CD4-positive, alpha-beta T cell (primary cell): ENCODE results near the gene PITX1. TPM values are rescaled to one million over a fixed set of nuclear protein-coding genes. Genes with fewer than 3 reads are reported as not detected.

ENCODE experiments used
- ATAC-seq: fragments of 200-7000 bp; cut with Tn5 transposase; one replicate; pipeline ENCODE4 v1.10.0; 2022; ENCODE audit warnings: mild to moderate bottlenecking; ENCODE audit not compliant: poor library complexity
- CTCF ChIA-PET: fragments of 350-600 bp; sonication (Branson Sonifier 250); formaldehyde crosslinking; loops from one replicate; lab custom pipeline; 2021; ENCODE audit warnings: antibody characterized with exemption, inconsistent platforms; lab: Charles Lee
- POLR2A ChIA-PET: fragments of 350-600 bp; sonication (Branson Sonifier 250); formaldehyde crosslinking; loops from one replicate; lab custom pipeline; 2021; ENCODE audit warnings: antibody characterized with exemption, inconsistent platforms; lab: Charles Lee
- DNase-seq, 14 experiments: peaks; one replicate each; pipeline ENCODE4 v3.0.0-alpha.2; 2013 to 2020; ENCODE audit warnings: mixed read lengths in 2 of 14
- H3K27ac ChIP-seq, 2 donors: one replicate each; pipeline versions ENCODE4 v1.5.1 to v1.7.0; 2013; ENCODE audit warnings: low read length in 2 of 2, low read depth in 1 of 2, mild to moderate bottlenecking in 1 of 2
- H3K27me3 ChIP-seq, 2 experiments: 1 replicate in 1 of 2; 2 replicates in 1 of 2; pipeline versions ENCODE4 v1.6.1 to v1.7.0; 2013; ENCODE audit warnings: low read length in 2 of 2, control low read depth in 1 of 2, mild to moderate bottlenecking in 1 of 2, moderate library complexity in 1 of 2; ENCODE audit not compliant: insufficient read depth in 2 of 2, control insufficient read depth in 1 of 2
- H3K36me3 ChIP-seq: one replicate; pipeline ENCODE4 v1.6.1; 2013; ENCODE audit warnings: low read length, control low read depth; ENCODE audit not compliant: insufficient read depth
- H3K4me1 ChIP-seq: one replicate; pipeline ENCODE4 v1.6.1; 2013; ENCODE audit warnings: low read length, control low read depth; ENCODE audit not compliant: insufficient read depth
- H3K4me3 ChIP-seq: one replicate; pipeline ENCODE4 v1.5.1; 2013; ENCODE audit warnings: mild to moderate bottlenecking, low read length, moderate library complexity
- H3K9me3 ChIP-seq, 2 experiments: 1 replicate in 1 of 2; 2 replicates in 1 of 2; pipeline versions ENCODE4 v1.6.1 to v1.7.0; 2013; ENCODE audit warnings: low read length in 2 of 2, mild to moderate bottlenecking in 2 of 2, control low read depth in 1 of 2, moderate library complexity in 1 of 2; ENCODE audit not compliant: control insufficient read depth in 1 of 2, insufficient read depth in 1 of 2
- H3K27ac Mint-ChIP-seq: one replicate; pipeline ENCODE4 v1.8.0; 2020; ENCODE audit warnings: mixed read lengths
- H3K27me3 Mint-ChIP-seq: one replicate; pipeline ENCODE4 v1.8.0; 2021; ENCODE audit warnings: mixed read lengths
- H3K36me3 Mint-ChIP-seq: one replicate; pipeline ENCODE4 v1.8.0; 2021; ENCODE audit warnings: low read depth, mixed read lengths
- H3K4me1 Mint-ChIP-seq: one replicate; pipeline ENCODE4 v1.8.0; 2021; ENCODE audit warnings: low read depth, mixed read lengths
- H3K4me3 Mint-ChIP-seq: one replicate; pipeline ENCODE4 v1.8.0; 2020; ENCODE audit warnings: mild to moderate bottlenecking, mixed read lengths
- H3K9me3 Mint-ChIP-seq: one replicate; pipeline ENCODE4 v1.8.0; 2020; ENCODE audit warnings: mixed read lengths
- CTCF ChIP-seq: fragments of 200-600 bp; IDR thresholded peaks from one replicate; pipeline ENCODE4 v1.8.0; 2022; ENCODE audit warnings: antibody characterized with exemption, mild to moderate bottlenecking
- intact Hi-C, 2 experiments: fragments of 100-400 bp; cut with DNase I in 1 of 2; cut with micrococcal nuclease in 1 of 2; formaldehyde crosslinking; loops; one replicate each; pipeline versions ENCODE4 v1.15.1 to v1.9.0; 2023 to 2025; cut with DNase I, micrococcal nuclease
- total RNA-seq, 174 experiments: library from RNA in 2 of 174; stranded (reverse) in 2 of 174; gene quantifications; one replicate each; pipeline ENCODE4 v1.2.3 and lab custom pipeline; 2021 to 2026

PITX1 gene
- total RNA-seq, 2 experiments from 2014 or later = not detected

- ATAC-seq (no peak), DNase-seq (no peak)
- no peaks in the 10 kb centered on the region for H3K36me3 Mint-ChIP-seq
- ChIA-PET CTCF (no interaction called here), POLR2A (no interaction called here)
- Histone ChIP-seq H3K36me3 (no peaks in the 10 kb centered on the region), H3K4me3 (no peak overlapping the region), H3K4me1 (no peaks in the 10 kb centered on the region), H3K27me3 (peaks cover 21 to 74% of the 10 kb centered on the region in 2 experiments), H3K9me3 (no peaks in the 10 kb centered on the region), H3K27ac (no peak overlapping the region)
- H3K4me3 Mint-ChIP-seq = no peak overlapping the region
- H3K4me1 Mint-ChIP-seq = no peaks in the 10 kb centered on the region
- no peak for TF ChIP-seq CTCF
- no peak overlapping the region for H3K27ac Mint-ChIP-seq
- intact Hi-C loops = no loop called here
- H3K9me3 Mint-ChIP-seq = no peaks in the 10 kb centered on the region
- H3K27me3 Mint-ChIP-seq = peaks cover 86% of the 10 kb centered on the region
Measured at GRCh38 chr5:135046661-135047346, 12.8 kb upstream of the PITX1 start.

GRCh38 chr5:135045488-135045887 is 11.5 kb upstream of the PITX1 start:
- ChIA-PET POLR2A (no interaction called here), CTCF (no interaction called here)
- no peaks in the 10 kb centered on the region for H3K36me3 ChIP-seq
- H3K4me1 Mint-ChIP-seq = peaks cover 9% of the 10 kb centered on the region
- intact Hi-C loops = no loop called here
- DNase-seq (no peak), ATAC-seq (no peak)
- peaks cover 32 to 73% of the 10 kb centered on the region in 2 experiments for H3K27me3 ChIP-seq
- no peak overlapping the region for H3K27ac ChIP-seq
- peaks cover 0 to 6% of the 10 kb centered on the region in 2 experiments for H3K9me3 ChIP-seq
- H3K4me1 ChIP-seq = peaks cover 4% of the 10 kb centered on the region
- H3K36me3 Mint-ChIP-seq = no peaks in the 10 kb centered on the region
- no peaks in the 10 kb centered on the region for H3K9me3 Mint-ChIP-seq
- TF ChIP-seq CTCF = no peak
- peaks cover 86% of the 10 kb centered on the region for H3K27me3 Mint-ChIP-seq
- no peak overlapping the region for H3K4me3 Mint-ChIP-seq
- no peak overlapping the region for H3K4me3 ChIP-seq
- no peak overlapping the region for H3K27ac Mint-ChIP-seq

- CTCF ChIA-PET = no interaction called here
Measured at GRCh38 chr5:135042595-135042994, 8.6 kb upstream of the PITX1 start.

More at GRCh38 chr5:135042595-135042994, 8.6 kb upstream of the PITX1 start:
- H3K27ac ChIP-seq = no peak overlapping the region
- no peak overlapping the region for H3K4me3 Mint-ChIP-seq
- no peaks in the 10 kb centered on the region for H3K9me3 Mint-ChIP-seq
- H3K36me3 ChIP-seq = no peaks in the 10 kb centered on the region
- no peak overlapping the region for H3K4me3 ChIP-seq
- no peak overlapping the region for H3K27ac Mint-ChIP-seq
- H3K4me1 ChIP-seq = peaks cover 26% of the 10 kb centered on the region
- peaks cover 0 to 18% of the 10 kb centered on the region in 2 experiments for H3K9me3 ChIP-seq
- peaks cover 56 to 82% of the 10 kb centered on the region in 2 experiments for H3K27me3 ChIP-seq
- no peaks in the 10 kb centered on the region for H3K36me3 Mint-ChIP-seq
- peaks cover 82% of the 10 kb centered on the region for H3K27me3 Mint-ChIP-seq
- H3K4me1 Mint-ChIP-seq = peaks cover 18% of the 10 kb centered on the region
- intact Hi-C loops = no loop called here
- ATAC-seq (no peak), DNase-seq (no peak)
- TF ChIP-seq CTCF = no peak
- POLR2A ChIA-PET = no interaction called here
